GM19043 (cell line): ENCODE results near the gene TACR1.
A peak's percentile ranks its signal among the peaks of the same experiment; 100 is the strongest.
"Not testable (repeated sequence)": the region's sequence is repeated elsewhere in the genome, so short reads cannot be mapped to it uniquely, and the experiment has no call there.

Experiments
- ATAC-seq: cut with Tn5 transposase; IDR thresholded peaks from one replicate; pipeline ENCODE4 v1.9.1; 2021; ENCODE audit warnings: low read depth; ENCODE audit not compliant: unreplicated experiment

TACR1 gene

DNA sequence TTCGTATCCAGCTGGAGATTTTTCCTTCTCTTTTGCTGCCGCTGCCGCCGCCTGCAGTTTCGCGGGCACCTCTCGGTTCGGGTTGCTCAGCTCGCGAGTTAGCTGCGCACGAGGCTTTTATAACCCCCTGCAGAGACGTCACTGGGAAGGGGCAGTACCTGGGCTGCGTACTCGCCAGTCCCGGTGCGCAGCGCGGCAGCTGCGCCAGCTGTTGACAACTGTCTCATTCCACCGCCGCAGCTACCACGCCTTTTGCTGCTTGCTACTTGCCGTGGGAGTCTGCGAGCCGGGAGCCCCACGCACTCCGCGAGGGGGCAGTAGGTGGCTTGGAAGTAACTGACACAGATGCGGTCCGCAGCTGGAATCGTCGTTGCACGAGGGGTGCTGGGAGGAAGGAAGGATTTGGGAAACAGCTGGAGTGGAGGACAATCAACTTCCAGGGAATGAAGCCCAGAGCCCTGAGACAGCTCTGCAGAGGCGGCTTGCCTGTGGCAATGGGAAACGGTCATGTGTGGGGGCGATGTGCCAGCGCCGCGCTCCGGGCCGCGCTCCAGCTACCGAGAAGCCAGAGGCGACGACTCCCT is at the start of gene TACR1:
Gene TACR1 (minus strand): TSS at position 93 of the 584 bp plus-strand sequence. CDS start 586 bp downstream, outside the sequence.
- ATAC-seq, result peak; percentile 88

DNA sequence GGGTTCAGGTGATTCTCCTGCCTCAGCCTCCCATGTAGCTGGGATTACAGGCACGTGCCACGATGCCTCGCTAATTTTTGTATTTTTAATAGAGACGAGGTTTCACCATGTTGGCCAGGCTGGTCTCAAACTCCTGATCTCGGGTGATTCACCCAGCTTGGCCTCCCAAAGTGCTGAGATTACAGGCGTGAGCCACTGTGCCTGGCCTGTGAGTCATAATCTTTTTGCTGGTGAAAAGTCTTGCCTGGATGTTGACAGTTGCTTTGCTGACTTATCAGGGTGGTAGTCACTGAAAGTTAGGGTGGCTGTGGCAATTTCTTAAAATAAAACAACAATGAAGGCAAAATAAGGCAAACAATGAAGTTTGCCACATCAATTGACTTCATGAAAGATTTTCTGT is 49.3 kb upstream of the TACR1 start:
- not testable (repeated sequence) for ATAC-seq

DNA sequence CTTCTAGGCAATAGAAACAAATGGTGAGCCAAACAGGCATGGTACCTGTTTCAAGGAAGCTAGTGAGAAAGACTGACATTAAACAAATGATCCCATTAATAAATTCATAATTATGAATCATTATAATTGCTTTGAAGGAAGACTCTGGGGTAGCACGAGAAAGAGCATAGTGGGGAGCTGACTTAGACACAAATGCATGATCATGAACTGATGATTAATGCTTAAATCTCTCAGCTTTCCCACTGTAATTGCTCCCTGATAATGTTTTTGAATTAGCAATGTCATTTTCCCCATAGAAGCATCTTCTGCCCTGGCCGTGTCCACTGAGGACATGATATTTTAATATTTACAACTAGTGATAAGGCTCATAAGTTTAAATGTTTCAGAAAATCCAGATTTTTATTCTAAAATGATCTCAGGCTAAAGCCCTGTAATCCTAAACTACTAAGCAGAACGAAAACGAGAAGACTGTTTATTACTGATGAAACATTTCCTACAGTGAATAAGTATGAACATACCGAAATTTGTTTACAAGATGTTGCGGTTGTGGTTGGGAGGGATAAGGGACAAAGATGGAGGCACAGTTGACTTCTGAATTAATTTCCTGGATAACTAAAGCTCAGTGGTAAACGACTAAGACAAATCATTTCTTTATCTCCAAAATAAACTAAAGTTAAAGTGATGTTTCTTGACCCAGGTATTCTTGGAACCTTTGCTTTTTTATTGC is 47.3 kb upstream of the TACR1 start:
- no peak for ATAC-seq

- no peak for ATAC-seq
These were observed 43.9 kb upstream of the TACR1 start for GRCh38 chr2:75243219-75243618.

DNA sequence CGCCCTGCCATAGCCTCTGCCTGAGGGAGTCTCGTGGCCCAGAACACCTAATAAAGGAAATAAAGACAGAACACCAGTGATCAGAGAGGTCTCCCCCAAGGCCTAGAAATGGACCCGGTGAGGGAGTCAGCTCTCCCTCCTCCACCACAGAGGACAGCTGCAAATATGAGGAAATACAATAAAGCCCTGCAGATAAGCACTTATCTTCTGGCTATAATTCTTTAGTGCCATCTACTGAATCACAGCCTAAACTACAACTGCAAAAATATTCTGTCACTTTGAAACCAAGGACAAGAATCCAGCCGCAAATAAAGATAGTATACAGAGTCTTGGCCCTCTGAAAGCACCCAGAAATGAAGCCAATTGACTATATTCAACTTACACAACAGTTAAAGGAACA is 42.4 kb upstream of the TACR1 start:
- no peak for ATAC-seq

DNA sequence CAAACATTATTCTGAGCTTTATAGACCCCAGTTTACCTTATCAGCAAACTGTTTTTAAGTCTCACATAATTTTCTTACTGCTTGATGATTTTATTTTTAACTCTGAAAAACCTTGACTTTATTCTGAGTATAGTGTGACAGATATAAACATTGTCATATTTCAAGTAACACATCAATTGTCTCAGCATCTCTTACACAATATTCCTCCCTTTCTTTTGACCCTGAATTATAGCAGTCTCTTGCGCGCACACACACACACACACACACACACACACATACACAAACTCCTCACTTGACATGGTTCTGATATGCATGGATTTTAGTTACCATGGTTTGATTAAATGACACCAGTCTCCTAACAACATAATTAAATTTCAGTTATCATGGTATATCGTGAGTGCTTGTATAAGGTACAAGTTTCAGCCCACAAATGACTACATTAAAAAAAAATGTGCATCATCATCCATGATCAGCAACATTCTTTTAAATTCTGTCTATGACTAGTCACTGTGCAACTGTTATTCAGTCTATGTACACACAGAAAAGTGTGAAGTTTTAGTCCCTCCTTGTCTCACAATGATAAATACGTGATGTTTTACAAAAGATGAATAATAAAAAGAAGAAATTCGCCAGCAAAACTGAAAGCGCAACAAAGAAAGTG is 39.5 kb upstream of the TACR1 start:
- no peak for ATAC-seq

- no peak for ATAC-seq
These were observed 38.0 kb upstream of the TACR1 start for GRCh38 chr2:75237296-75237695.

DNA sequence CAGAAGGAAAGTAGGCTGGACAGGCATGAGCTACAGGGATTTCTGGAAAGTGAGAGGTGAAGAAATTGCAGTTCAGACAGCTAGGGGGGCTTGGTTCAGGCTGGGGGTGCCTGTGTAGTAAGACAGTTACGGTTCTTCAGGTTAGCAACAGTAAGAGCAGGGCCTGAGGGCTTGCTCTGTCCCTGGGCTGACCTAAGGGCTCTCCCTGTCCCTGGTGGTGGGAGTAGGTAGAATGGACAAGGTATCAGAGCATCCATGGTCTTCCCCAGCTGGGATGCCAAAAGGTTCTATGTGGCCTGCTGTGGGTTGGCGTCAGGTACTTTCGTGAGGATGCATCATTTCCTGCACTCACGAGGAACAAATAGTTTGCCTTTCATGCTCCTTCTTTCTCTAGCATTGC is 34.6 kb upstream of the TACR1 start:
- ATAC-seq, result no peak

GRCh38 chr2:75226617-75227016 is 27.3 kb upstream of the TACR1 start:
- no peak for ATAC-seq

DNA sequence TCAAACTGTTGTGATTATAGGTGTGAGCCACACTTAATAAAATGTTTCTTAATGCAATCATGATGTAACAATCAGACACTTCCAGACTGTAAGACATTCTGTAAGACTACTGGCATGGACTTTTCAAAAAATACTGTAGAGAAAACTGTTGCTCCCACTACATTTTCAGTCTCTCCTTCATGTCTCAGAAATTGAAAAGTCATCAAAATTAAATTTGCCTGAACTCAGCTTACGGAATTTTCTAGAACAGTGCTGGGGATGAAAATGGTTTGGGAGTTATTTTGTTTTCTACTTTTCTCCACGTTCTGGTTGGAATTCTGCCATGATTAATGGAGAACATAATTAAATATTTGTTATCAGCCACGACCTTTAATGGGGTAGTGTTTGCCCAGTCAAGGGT is 26.8 kb upstream of the TACR1 start:
- ATAC-seq, result no peak

GRCh38 chr2:75224636-75225094 is 25.3 kb upstream of the TACR1 start:
- no peak for ATAC-seq

- ATAC-seq, result no peak
These were observed 23.2 kb upstream of the TACR1 start for GRCh38 chr2:75222527-75222926.

DNA sequence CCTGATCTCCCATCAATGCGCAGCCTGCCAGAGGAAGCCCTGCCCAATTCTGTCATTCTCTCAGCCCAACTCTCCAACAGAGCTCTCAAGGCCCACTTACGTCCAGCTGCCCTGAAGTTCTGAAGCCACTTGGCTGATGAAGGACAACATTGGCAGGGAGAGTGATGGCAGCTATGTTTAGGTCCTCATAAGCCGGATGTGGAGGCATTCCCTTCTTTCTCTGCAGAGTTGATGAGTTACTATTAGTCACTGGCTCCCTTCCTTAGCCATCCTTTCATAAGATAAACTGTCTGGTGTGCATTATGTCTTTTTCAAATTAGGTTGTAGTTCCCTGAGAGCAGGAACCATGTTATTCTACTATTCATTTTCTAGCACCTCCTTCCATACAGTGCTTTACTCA is 22.5 kb upstream of the TACR1 start:
- no peak for ATAC-seq

GRCh38 chr2:75219213-75219612 is 19.9 kb upstream of the TACR1 start:
- not testable (repeated sequence) for ATAC-seq

DNA sequence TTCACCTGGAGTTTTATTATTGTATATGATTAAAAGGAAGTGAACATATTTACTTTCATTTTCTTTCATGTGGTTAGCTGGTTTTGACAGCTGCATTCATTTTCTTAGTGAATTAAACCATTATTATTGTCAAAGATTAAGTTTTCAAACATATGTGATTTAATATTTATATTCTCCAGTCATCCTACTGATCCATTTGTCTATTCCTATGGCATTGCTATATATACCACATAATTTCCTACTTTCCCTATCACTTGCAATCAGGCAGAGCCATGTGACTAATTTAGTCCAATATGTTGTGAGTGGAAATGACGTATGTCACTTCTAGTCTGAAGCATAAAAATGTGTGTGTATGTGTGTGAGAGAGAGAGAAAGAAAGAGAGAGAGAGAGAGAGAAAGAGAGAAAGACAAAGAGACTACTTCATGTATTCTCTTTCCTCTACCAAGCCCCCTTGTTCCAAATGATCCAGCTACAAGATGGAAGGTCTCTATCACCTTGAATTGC is 12.0 kb upstream of the TACR1 start:
- no peak for ATAC-seq

GRCh38 chr2:75210409-75210808 is 11.1 kb upstream of the TACR1 start:
- ATAC-seq, result no peak

DNA sequence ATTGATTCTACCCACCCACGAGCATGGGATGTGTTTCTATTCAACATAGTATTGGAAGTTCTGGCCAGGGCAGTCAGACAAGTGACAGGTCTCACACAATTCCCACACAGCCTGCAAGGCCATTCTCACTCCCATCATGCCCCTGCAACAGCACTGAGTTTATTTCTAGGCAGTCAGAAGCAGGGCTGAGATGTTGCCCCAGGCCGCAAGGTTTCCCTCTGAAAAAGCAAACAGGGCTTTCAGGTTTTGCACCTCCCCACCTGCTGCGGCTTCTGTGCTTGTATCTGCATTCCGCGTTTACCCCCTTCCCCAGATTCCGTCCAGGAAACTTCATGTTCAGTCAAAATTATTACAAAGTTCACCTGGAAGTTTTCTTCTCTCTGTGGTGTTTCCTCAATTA is 9.4 kb upstream of the TACR1 start:
- ATAC-seq, result no peak

GRCh38 chr2:75204833-75205232 is 5.5 kb upstream of the TACR1 start:
- ATAC-seq, result no peak

- ATAC-seq, result no peak
These were observed 3.0 kb upstream of the TACR1 start for GRCh38 chr2:75202359-75202758.

DNA sequence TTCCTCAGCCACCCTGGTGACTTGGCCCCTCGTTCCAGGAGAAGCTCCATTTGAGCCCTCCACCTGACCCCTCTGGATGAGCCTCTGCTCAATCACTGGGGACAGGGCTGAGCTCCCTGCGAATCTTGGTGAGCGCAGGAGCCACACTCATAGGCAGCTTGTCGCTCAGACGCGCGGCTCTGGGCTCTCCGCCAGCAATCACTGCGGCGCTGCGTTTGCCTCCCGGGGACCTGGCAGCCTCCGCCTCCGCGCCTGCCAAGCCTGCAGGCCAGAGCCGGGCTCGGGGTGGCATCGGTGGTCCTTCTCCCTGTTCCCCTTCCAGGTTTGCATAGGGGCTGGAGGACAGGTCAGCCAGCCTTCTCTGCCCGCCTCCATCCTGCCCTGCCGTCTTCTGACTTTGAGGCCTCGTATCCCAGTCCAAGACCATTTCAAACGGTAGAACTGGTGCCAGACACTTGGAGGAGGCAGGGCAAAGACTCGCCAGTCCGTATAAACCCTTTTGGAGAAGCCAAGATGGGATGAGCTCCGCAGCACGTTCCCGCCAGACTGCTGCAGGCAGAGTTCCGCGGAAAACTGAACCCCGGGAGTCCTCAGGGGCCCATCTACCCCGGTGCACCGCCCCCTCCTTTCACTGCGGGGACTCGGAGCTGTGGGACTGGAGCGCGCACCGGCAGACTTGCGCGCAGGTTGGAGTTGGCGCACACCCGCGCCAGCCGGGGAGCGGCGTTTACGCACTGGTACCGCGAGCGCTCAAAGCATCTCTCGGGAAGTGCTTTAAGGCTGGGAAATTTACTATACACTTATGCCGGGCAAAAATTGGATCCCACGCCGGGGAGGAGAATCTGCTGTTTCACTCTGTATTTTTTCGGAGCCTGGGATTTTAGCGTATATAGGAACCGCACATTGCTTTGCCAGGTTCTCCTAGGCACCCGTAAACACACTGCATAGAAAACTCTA is 1.1 kb upstream of the TACR1 start:
- ATAC-seq, result no peak
